ENCODE data around the gene KAZN. TPM values are rescaled to one million over a fixed set of nuclear protein-coding genes. Genes with fewer than 3 reads are reported as not detected.

Gene KAZN
- total RNA-seq, 2 donors from 2014 or later: 0.31 to 1.4 TPM

GRCh38 chr1:14896381-14897079 is 298.0 kb downstream of the KAZN start:
- DNase-seq (ENCODE audit: low spot score) (no peak), ATAC-seq (no peak)
- Mint-ChIP-seq H3K27me3 (peaks cover 23 to 28% of the 10 kb centered on the region in 2 donors), H3K4me1 (ENCODE audit: low read depth in 2 of 2) (no peaks in the 10 kb centered on the region), H3K4me3 (no peak overlapping the region), H3K36me3 (no peaks in the 10 kb centered on the region), H3K27ac (no peak overlapping the region), H3K9me3 (no peaks in the 10 kb centered on the region)

DNA sequence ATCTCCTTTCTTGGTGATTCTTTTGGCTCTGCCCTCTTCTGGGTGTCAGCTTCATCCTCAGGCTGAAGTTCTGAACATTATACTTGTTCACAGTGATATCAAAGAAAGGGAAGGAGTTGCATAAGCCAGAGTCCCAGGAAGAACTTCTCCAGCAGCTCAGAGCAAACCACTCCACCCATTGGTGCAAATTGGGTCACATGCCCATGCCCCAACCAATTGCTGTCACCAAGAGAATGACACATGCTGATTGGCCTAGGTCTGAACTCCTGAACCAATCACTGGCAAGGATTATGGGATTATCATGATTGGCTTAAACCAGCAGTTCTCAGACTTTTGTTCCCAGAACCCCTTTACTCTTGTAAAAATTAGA is 298.6 kb downstream of the KAZN start:
- H3K27me3 Mint-ChIP-seq: peaks cover 23 to 28% of the 10 kb centered on the region in 2 donors
- H3K36me3 Mint-ChIP-seq: no peaks in the 10 kb centered on the region
- no peak overlapping the region for H3K27ac Mint-ChIP-seq
- no peak for ATAC-seq
- H3K4me3 Mint-ChIP-seq: no peak overlapping the region
- H3K4me1 Mint-ChIP-seq (ENCODE audit: low read depth in 2 of 2): no peaks in the 10 kb centered on the region
- H3K9me3 Mint-ChIP-seq: no peaks in the 10 kb centered on the region
- DNase-seq (ENCODE audit: low spot score): no peak

- H3K36me3 Mint-ChIP-seq: no peaks in the 10 kb centered on the region
- DNase-seq (ENCODE audit: low spot score) (no peak), ATAC-seq (no peak)
- no peaks in the 10 kb centered on the region for H3K4me1 Mint-ChIP-seq (ENCODE audit: low read depth in 2 of 2)
- peaks cover 20 to 25% of the 10 kb centered on the region in 2 donors for H3K27me3 Mint-ChIP-seq
- no peaks in the 10 kb centered on the region for H3K9me3 Mint-ChIP-seq
- H3K4me3 Mint-ChIP-seq: no peak overlapping the region
- H3K27ac Mint-ChIP-seq: no peak overlapping the region
These were observed 299.1 kb downstream of the KAZN start for GRCh38 chr1:14897547-14897946.

- H3K9me3 Mint-ChIP-seq: no peaks in the 10 kb centered on the region
- H3K4me1 Mint-ChIP-seq (ENCODE audit: low read depth in 2 of 2): no peaks in the 10 kb centered on the region
- DNase-seq (ENCODE audit: low spot score) (no peak), ATAC-seq (no peak)
- H3K27me3 Mint-ChIP-seq: peaks cover 15 to 22% of the 10 kb centered on the region in 2 donors
- H3K36me3 Mint-ChIP-seq: no peaks in the 10 kb centered on the region
- H3K27ac Mint-ChIP-seq: no peak overlapping the region
- H3K4me3 Mint-ChIP-seq: no peak overlapping the region
These were observed 299.6 kb downstream of the KAZN start for GRCh38 chr1:14897997-14898645.

- no peaks in the 10 kb centered on the region for H3K36me3 Mint-ChIP-seq
- no peak for ATAC-seq
These were observed 301.2 kb downstream of the KAZN start for GRCh38 chr1:14899686-14900085.

GRCh38 chr1:14901371-14901954 is 303.0 kb downstream of the KAZN start:
- H3K4me3 Mint-ChIP-seq: no peak overlapping the region
- no peaks in the 10 kb centered on the region for H3K4me1 Mint-ChIP-seq (ENCODE audit: low read depth in 2 of 2)
- ATAC-seq (no peak), DNase-seq (ENCODE audit: low spot score) (no peak)
- no peaks in the 10 kb centered on the region for H3K9me3 Mint-ChIP-seq
- H3K36me3 Mint-ChIP-seq: no peaks in the 10 kb centered on the region
- no peak overlapping the region for H3K27ac Mint-ChIP-seq
- peaks cover 15 to 16% of the 10 kb centered on the region in 2 donors for H3K27me3 Mint-ChIP-seq

More at GRCh38 chr1:14899686-14900085, 301.2 kb downstream of the KAZN start:
- H3K4me1 Mint-ChIP-seq (ENCODE audit: low read depth in 2 of 2): no peaks in the 10 kb centered on the region
- no peak for DNase-seq (ENCODE audit: low spot score)
- no peaks in the 10 kb centered on the region for H3K9me3 Mint-ChIP-seq
- H3K4me3 Mint-ChIP-seq: no peak overlapping the region
- H3K27ac Mint-ChIP-seq: no peak overlapping the region
- H3K27me3 Mint-ChIP-seq: peaks cover 15 to 19% of the 10 kb centered on the region in 2 donors

DNA sequence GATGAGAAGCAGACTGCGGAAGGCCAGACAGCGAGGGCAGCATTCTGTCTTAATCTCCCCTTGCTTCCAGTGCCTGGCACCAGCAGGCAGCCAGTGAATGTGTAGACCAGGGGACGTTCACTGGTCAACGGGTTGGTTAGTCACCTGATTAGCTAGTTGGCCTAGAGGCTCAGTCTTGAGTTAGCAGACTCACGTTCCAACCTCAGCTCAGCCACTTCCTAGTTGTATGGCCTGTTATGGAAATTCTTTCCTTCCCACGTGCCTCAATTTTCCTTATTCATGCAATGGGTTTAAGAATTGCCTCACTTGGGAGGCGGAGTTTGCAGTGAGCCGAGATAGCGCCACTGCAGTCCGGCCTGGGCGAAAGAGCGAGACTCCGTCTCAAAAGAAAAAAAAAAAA is 305.4 kb downstream of the KAZN start:
- ATAC-seq: no peak
- no peak overlapping the region for H3K4me3 Mint-ChIP-seq
- no peaks in the 10 kb centered on the region for H3K36me3 Mint-ChIP-seq
- peaks cover 4 to 15% of the 10 kb centered on the region in 2 donors for H3K27me3 Mint-ChIP-seq
- H3K9me3 Mint-ChIP-seq: no peaks in the 10 kb centered on the region
- no peak for DNase-seq (ENCODE audit: low spot score)
- H3K27ac Mint-ChIP-seq: no peak overlapping the region
- no peaks in the 10 kb centered on the region for H3K4me1 Mint-ChIP-seq (ENCODE audit: low read depth in 2 of 2)

DNA sequence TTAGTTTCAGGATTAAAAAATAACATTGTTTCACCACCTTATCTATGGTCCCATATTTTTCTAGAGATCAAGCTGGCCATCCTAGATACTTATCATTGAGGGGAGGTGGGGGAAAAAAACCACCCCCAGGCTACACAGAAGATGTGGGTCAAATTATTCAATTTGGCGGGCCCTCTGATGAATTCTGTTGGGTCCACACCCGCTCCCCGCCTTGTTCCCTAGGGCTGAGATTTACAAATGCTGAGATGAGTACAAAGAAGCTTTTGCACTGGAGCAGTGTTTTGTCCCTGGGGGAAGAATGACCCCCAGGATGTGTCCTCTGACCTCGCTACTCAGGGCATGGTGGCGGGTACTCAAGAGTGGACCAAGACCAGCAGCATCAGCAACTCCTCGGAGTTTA is 308.2 kb downstream of the KAZN start:
- H3K27ac Mint-ChIP-seq: no peak overlapping the region
- H3K4me3 Mint-ChIP-seq: no peak overlapping the region
- H3K4me1 Mint-ChIP-seq (ENCODE audit: low read depth in 2 of 2): no peaks in the 10 kb centered on the region
- H3K36me3 Mint-ChIP-seq: no peaks in the 10 kb centered on the region
- no peaks in the 10 kb centered on the region for H3K27me3 Mint-ChIP-seq
- H3K9me3 Mint-ChIP-seq: no peaks in the 10 kb centered on the region
- no peak for ATAC-seq
- no peak for DNase-seq (ENCODE audit: low spot score)

- no peaks in the 10 kb centered on the region for H3K9me3 Mint-ChIP-seq
- H3K27me3 Mint-ChIP-seq: no peaks in the 10 kb centered on the region
- H3K36me3 Mint-ChIP-seq: no peaks in the 10 kb centered on the region
- DNase-seq (ENCODE audit: low spot score): no peak
- no peak for ATAC-seq
- no peak overlapping the region for H3K4me3 Mint-ChIP-seq
- no peak overlapping the region for H3K27ac Mint-ChIP-seq
- H3K4me1 Mint-ChIP-seq (ENCODE audit: low read depth in 2 of 2): no peaks in the 10 kb centered on the region
These were observed 308.9 kb downstream of the KAZN start for GRCh38 chr1:14907416-14907815.

GRCh38 chr1:14909273-14909672 is 310.8 kb downstream of the KAZN start:
- H3K27ac Mint-ChIP-seq: no peak overlapping the region
- no peaks in the 10 kb centered on the region for H3K4me1 Mint-ChIP-seq (ENCODE audit: low read depth in 2 of 2)
- H3K9me3 Mint-ChIP-seq: no peaks in the 10 kb centered on the region
- H3K4me3 Mint-ChIP-seq: no peak overlapping the region
- ATAC-seq: no peak
- DNase-seq (ENCODE audit: low spot score): no peak
- no peaks in the 10 kb centered on the region for H3K36me3 Mint-ChIP-seq
- H3K27me3 Mint-ChIP-seq: no peaks in the 10 kb centered on the region

GRCh38 chr1:14909920-14910460 is 311.5 kb downstream of the KAZN start:
- H3K36me3 Mint-ChIP-seq: no peaks in the 10 kb centered on the region
- no peak overlapping the region for H3K4me3 Mint-ChIP-seq
- ATAC-seq (no peak), DNase-seq (ENCODE audit: low spot score) (no peak)
- no peaks in the 10 kb centered on the region for H3K27me3 Mint-ChIP-seq
- no peaks in the 10 kb centered on the region for H3K4me1 Mint-ChIP-seq (ENCODE audit: low read depth in 2 of 2)
- H3K27ac Mint-ChIP-seq: no peak overlapping the region
- H3K9me3 Mint-ChIP-seq: no peaks in the 10 kb centered on the region

GRCh38 chr1:14910984-14911721 is 312.7 kb downstream of the KAZN start:
- Mint-ChIP-seq H3K4me1 (ENCODE audit: low read depth in 2 of 2) (no peaks in the 10 kb centered on the region), H3K4me3 (no peak overlapping the region), H3K9me3 (no peaks in the 10 kb centered on the region), H3K27me3 (no peaks in the 10 kb centered on the region), H3K27ac (no peak overlapping the region), H3K36me3 (no peaks in the 10 kb centered on the region)
- ATAC-seq (no peak), DNase-seq (ENCODE audit: low spot score) (no peak)

DNA sequence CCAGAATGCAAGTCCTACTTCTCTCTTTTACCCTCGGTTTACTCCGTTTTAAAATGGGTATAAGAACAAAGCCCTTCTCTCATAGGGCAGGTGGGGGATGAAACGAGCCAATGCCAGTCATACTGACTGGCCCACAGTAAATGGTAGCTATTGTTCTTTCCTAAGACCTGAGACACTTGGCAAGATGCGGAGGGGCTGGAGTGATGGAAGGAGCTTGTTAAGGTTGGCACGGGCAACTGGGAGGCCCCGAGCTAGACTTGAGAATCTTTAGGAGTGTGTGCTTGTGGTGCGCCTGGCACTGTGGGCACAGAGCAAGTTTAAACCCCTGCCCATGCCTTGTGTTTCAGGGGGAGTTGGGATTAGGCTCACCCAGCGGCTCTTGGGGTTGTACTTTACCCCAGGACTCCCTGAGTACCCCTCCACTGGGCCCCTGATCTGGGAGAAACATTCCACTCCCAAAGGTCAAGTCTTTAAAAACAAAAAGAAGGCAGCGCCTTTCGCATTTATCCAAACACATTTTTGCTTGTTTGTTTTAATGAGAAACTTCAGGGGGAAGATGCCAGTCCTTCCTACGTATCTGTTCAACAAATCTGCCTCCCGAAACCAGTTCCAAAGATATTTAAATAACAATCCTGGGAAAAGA is 314.5 kb downstream of the KAZN start:
- Mint-ChIP-seq H3K27ac (no peak overlapping the region), H3K27me3 (no peaks in the 10 kb centered on the region)
- no peak for DNase-seq (ENCODE audit: low spot score)

More for the DNA sequence above, 314.5 kb downstream of the KAZN start:
- ATAC-seq: no peak
- no peaks in the 10 kb centered on the region for H3K36me3 Mint-ChIP-seq
- H3K4me1 Mint-ChIP-seq (ENCODE audit: low read depth in 2 of 2): no peaks in the 10 kb centered on the region
- no peaks in the 10 kb centered on the region for H3K9me3 Mint-ChIP-seq
- no peak overlapping the region for H3K4me3 Mint-ChIP-seq
